HL-60/S4 treated with phorbol 12-myristate 13-acetate at 8.2 ng/mL for 4 days and 3 days (cell line): Measurements from ENCODE around the gene SCYGR1.
"Not testable (repeated sequence)": the region's sequence is repeated elsewhere in the genome, so short reads cannot be mapped to it uniquely, and the experiment has no call there.

Experiments
- in situ Hi-C: fragments of 300-500 bp; cut with MboI; formaldehyde crosslinking; loops from 2 replicates; pipeline ENCODE4 v1.15.0; 2022; ENCODE audit warnings: low sequenced_read_pairs

SCYGR1 gene

GRCh38 chr2:227374158-227374557, 13.6 kb downstream of the SCYGR1 start:
- in situ Hi-C loops = no loop called here

GRCh38 chr2:227373389-227373788, 14.4 kb downstream of the SCYGR1 start:
- in situ Hi-C loops = no loop called here

GRCh38 chr2:227370791-227371312, 16.9 kb downstream of the SCYGR1 start:
- in situ Hi-C loops = no loop called here

GRCh38 chr2:227370092-227370491, 17.7 kb downstream of the SCYGR1 start:
- in situ Hi-C loops = no loop called here

GRCh38 chr2:227368574-227368973, 19.2 kb downstream of the SCYGR1 start:
- in situ Hi-C loops = no loop called here

- in situ Hi-C loops = no loop called here
Observed at GRCh38 chr2:227367427-227367795, 20.3 kb downstream of the SCYGR1 start.

GRCh38 chr2:227366769-227367426, 20.9 kb downstream of the SCYGR1 start:
- in situ Hi-C loops = no loop called here

- in situ Hi-C loops = no loop called here
Observed at GRCh38 chr2:227365833-227366232, 21.9 kb downstream of the SCYGR1 start.

- in situ Hi-C loops = not testable (repeated sequence)
Observed at GRCh38 chr2:227364585-227365263, 23.0 kb downstream of the SCYGR1 start.

GRCh38 chr2:227363756-227364155, 24.0 kb downstream of the SCYGR1 start:
- in situ Hi-C loops = no loop called here

- in situ Hi-C loops = no loop called here
Observed at GRCh38 chr2:227360351-227360750, 27.4 kb downstream of the SCYGR1 start.

GRCh38 chr2:227351639-227352038, 36.1 kb downstream of the SCYGR1 start:
- in situ Hi-C loops = no loop called here

- in situ Hi-C loops = no loop called here
Observed at GRCh38 chr2:227349989-227350612, 37.6 kb downstream of the SCYGR1 start.

- in situ Hi-C loops = no loop called here
Observed at GRCh38 chr2:227348324-227348723, 39.4 kb downstream of the SCYGR1 start.

GRCh38 chr2:227347117-227347516, 40.6 kb downstream of the SCYGR1 start:
- in situ Hi-C loops = no loop called here

- in situ Hi-C loops = no loop called here
Observed at GRCh38 chr2:227344231-227344630, 43.5 kb downstream of the SCYGR1 start.

GRCh38 chr2:227341553-227341952, 46.2 kb downstream of the SCYGR1 start:
- in situ Hi-C loops = no loop called here

- in situ Hi-C loops = no loop called here
Observed at GRCh38 chr2:227340106-227340505, 47.6 kb downstream of the SCYGR1 start.

GRCh38 chr2:227339098-227339599, 48.6 kb downstream of the SCYGR1 start:
- in situ Hi-C loops = no loop called here
